ENCODE measurements around the gene LCAT. TPM values are rescaled to one million over a fixed set of nuclear protein-coding genes. Genes with fewer than 3 reads are reported as not detected.
A peak's percentile ranks its signal among the peaks of the same experiment; 100 is the strongest.

LCAT gene
- total and polyA plus RNA-seq, 9 of the 15 experiments (the other 6 are each of a cell fraction or from before 2014, with no cell fraction given) = 0.46 to 21.0 (median 5.0) TPM

GRCh38 chr16:67935101-67935401, 8.9 kb downstream of the LCAT start (continued):
- TF ChIP-seq UBTF (IDR thresholded peaks at IDR 0.05; ENCODE audit: borderline replicate concordance in 1 of 2, low read depth in 2 of 2, low read length in 2 of 2) = 0 out of 4 replicates have a peak, but pooled peaks of 1 of the 2 experiments have one; percentile 2
- TF ChIP-seq HNRNPL (IDR thresholded peaks at IDR 0.05; ENCODE audit: low read depth, low read length) = no peak
- TF ChIP-seq HDGF (IDR thresholded peaks at IDR 0.05) = no peak
- TF ChIP-seq LCOR (CRISPR knock-in tag; IDR thresholded peaks at IDR 0.05) = 0 out of 2 replicates have a peak, but pooled peaks have one; percentile 25
- no peak for TF ChIP-seq ZNF444 (CRISPR knock-in tag; IDR thresholded peaks at IDR 0.05)
- TF ChIP-seq TCF7 (IDR thresholded peaks at IDR 0.05; ENCODE audit: borderline replicate concordance) = no peak
- no peak for TF ChIP-seq ZBTB34 (CRISPR knock-in tag; IDR thresholded peaks at IDR 0.05)
